CD14-positive monocyte (primary cell): ENCODE results near the gene SYDE1. TPM values are rescaled to one million over a fixed set of nuclear protein-coding genes. Genes with fewer than 3 reads are reported as not detected.

Experiments
- DNase-seq, 3 donors: peaks; one replicate each; pipeline ENCODE4 v3.0.0-alpha.2; 2011 to 2022
- H2AFZ ChIP-seq: 2 replicates; pipeline ENCODE4 v1.6.0; 2012; ENCODE audit warnings: mild to moderate bottlenecking, low read depth, low read length, inconsistent platforms; ENCODE audit not compliant: insufficient read depth, poor library complexity, severe bottlenecking
- H3K27ac ChIP-seq, 2 donors: 1 replicate in 1 of 2; 2 replicates in 1 of 2; pipeline ENCODE4 v1.5.1; 2012 to 2013; ENCODE audit warnings: low read length in 2 of 2, control low read depth in 1 of 2, inconsistent platforms in 1 of 2, low read depth in 1 of 2, mild to moderate bottlenecking in 1 of 2
- H3K27me3 ChIP-seq, 2 donors: one replicate each; pipeline versions ENCODE4 v1.6.0 to v1.6.1; 2011 to 2013; ENCODE audit warnings: low read length in 2 of 2; ENCODE audit not compliant: control insufficient read depth in 2 of 2, insufficient read depth in 2 of 2
- H3K36me3 ChIP-seq, 2 donors: replicated peaks in 1 of 2; 1 replicate in 1 of 2; 2 replicates in 1 of 2; pipeline versions ENCODE4 v1.5.1 to v1.6.1; 2012 to 2013; ENCODE audit warnings: low read length in 2 of 2, control low read depth in 1 of 2, inconsistent platforms in 1 of 2, mild to moderate bottlenecking in 1 of 2; ENCODE audit not compliant: insufficient read depth in 2 of 2, control insufficient read depth in 1 of 2
- H3K4me1 ChIP-seq, 2 donors: 1 replicate in 1 of 2; 2 replicates in 1 of 2; pipeline versions ENCODE4 v1.5.1 to v1.6.1; 2012 to 2013; ENCODE audit warnings: low read length in 2 of 2, control low read depth in 1 of 2, inconsistent platforms in 1 of 2, mild to moderate bottlenecking in 1 of 2, moderate library complexity in 1 of 2; ENCODE audit not compliant: insufficient read depth in 2 of 2, control insufficient read depth in 1 of 2
- H3K4me2 ChIP-seq: replicated peaks from 2 replicates; pipeline ENCODE3; 2012; ENCODE audit warnings: low read length, moderate library complexity, mild to moderate bottlenecking; ENCODE audit not compliant: poor library complexity, severe bottlenecking; ENCODE audit errors: extremely low read depth
- H3K4me3 ChIP-seq, 3 experiments: fragments of 200-600 bp in 1 of 3; sonication (generic) in 1 of 3; replicated peaks in 1 of 3; 1 replicate in 2 of 3; 2 replicates in 1 of 3; pipeline ENCODE4 v1.5.1; 2011 to 2013; ENCODE audit warnings: low read length in 3 of 3, mild to moderate bottlenecking in 3 of 3, control low read depth in 2 of 3, low read depth in 2 of 3, inconsistent platforms in 1 of 3, moderate library complexity in 1 of 3
- H3K79me2 ChIP-seq: 2 replicates; pipeline ENCODE4 v1.6.0; 2012; ENCODE audit warnings: mild to moderate bottlenecking, control low read depth, inconsistent platforms, low read length, moderate library complexity; ENCODE audit not compliant: insufficient read depth
- H3K9ac ChIP-seq: 2 replicates; pipeline ENCODE4 v1.6.0; 2017; ENCODE audit warnings: low read length, mild to moderate bottlenecking; ENCODE audit not compliant: insufficient read depth, poor library complexity, severe bottlenecking
- H3K9me3 ChIP-seq, 2 donors: replicated peaks in 1 of 2; 1 replicate in 1 of 2; 2 replicates in 1 of 2; pipeline versions ENCODE4 v1.5.1 to v1.6.1; 2012 to 2013; ENCODE audit warnings: low read length in 2 of 2, control low read depth in 1 of 2; ENCODE audit not compliant: control insufficient read depth in 1 of 2, insufficient read depth in 1 of 2
- H4K20me1 ChIP-seq: 2 replicates; pipeline ENCODE4 v1.6.0; 2012; ENCODE audit warnings: mild to moderate bottlenecking, low read length, control low read depth, moderate library complexity; ENCODE audit not compliant: insufficient read depth
- H3K27ac Mint-ChIP-seq, 7 donors: one replicate each; pipeline ENCODE4 v1.8.0; 2020; ENCODE audit warnings: mild to moderate bottlenecking in 7 of 7, mixed read lengths in 7 of 7, moderate library complexity in 6 of 7, inconsistent platforms in 2 of 7
- H3K27me3 Mint-ChIP-seq, 3 donors: one replicate each; pipeline ENCODE4 v1.8.0; 2021 to 2022; ENCODE audit warnings: low read depth in 3 of 3, mild to moderate bottlenecking in 3 of 3, mixed read lengths in 3 of 3, moderate library complexity in 3 of 3, inconsistent platforms in 1 of 3
- H3K36me3 Mint-ChIP-seq, 2 donors: one replicate each; pipeline ENCODE4 v1.8.0; 2020; ENCODE audit warnings: mixed read lengths in 2 of 2, inconsistent platforms in 1 of 2, mild to moderate bottlenecking in 1 of 2
- H3K4me1 Mint-ChIP-seq: one replicate; pipeline ENCODE4 v1.8.0; 2020; ENCODE audit warnings: mild to moderate bottlenecking, mixed read lengths
- H3K4me3 Mint-ChIP-seq, 2 donors: one replicate each; pipeline ENCODE4 v1.8.0; 2020; ENCODE audit warnings: mild to moderate bottlenecking in 2 of 2, mixed read lengths in 2 of 2, moderate library complexity in 1 of 2
- H3K9me3 Mint-ChIP-seq, 7 donors: one replicate each; pipeline ENCODE4 v1.8.0; 2020 to 2022; ENCODE audit warnings: mixed read lengths in 7 of 7, mild to moderate bottlenecking in 6 of 7, moderate library complexity in 6 of 7, inconsistent platforms in 2 of 7
- WGBS: methylation state at CpG from one replicate; pipeline ENCODE4 v1.1.5; 2013; ENCODE audit warnings: missing lambda C conversion rate; ENCODE audit not compliant: insufficient coverage; 5-methylcytosine and 5-hydroxymethylcytosine counted together
- intact Hi-C, 2 donors: fragments of 100-400 bp; cut with micrococcal nuclease; formaldehyde crosslinking; loops; one replicate each; pipeline versions ENCODE4 v1.15.0 to v1.15.1; 2023
- polyA plus RNA-seq, 3 donors: library from polyadenylated mRNA; depleted of rRNA in 1 of 3; unstranded in 2 of 3; stranded (reverse) in 1 of 3; fragments of 300-500 nt in 2 of 3; fragments of >200 nt in 1 of 3; fragmentation: Illumina TruSeq in 2 of 3; gene quantifications; 1 replicate in 2 of 3; 2 replicates in 1 of 3; pipeline ENCODE4 v1.2.3, GENCODE V29; 2012 to 2021
- TF ChIP-seq, protein P1 (sequence below): fragments of 200-600 bp; IDR thresholded peaks from one replicate; pipeline ENCODE4 v1.8.0; 2022; ENCODE audit warnings: antibody characterized with exemption, mild to moderate bottlenecking

Gene SYDE1
- polyA plus RNA-seq, 3 donors: not detected

DNA sequence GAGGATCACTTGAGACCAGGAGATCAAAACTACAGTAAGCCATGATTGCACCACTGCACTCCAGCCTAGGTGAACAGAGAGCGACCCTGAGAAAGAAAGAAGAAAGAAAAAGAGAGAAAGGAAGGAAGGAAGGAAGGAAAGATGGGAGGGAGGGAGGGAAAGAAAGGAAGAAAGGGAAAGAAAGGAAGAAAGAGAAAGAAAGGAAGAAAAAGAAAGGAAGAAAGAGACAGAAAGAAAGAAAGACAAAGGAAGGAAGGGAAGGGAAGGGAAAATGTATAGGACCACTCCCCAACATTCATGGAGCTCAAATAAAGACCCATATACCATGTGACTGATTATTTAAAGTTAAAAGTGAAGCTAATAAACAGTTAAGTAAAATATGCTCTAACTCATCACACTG lies 39.9 kb downstream of the SYDE1 start:
- H3K36me3 Mint-ChIP-seq: no peaks in the 10 kb centered on the region
- H3K9me3 Mint-ChIP-seq: no peaks in the 10 kb centered on the region

DNA sequence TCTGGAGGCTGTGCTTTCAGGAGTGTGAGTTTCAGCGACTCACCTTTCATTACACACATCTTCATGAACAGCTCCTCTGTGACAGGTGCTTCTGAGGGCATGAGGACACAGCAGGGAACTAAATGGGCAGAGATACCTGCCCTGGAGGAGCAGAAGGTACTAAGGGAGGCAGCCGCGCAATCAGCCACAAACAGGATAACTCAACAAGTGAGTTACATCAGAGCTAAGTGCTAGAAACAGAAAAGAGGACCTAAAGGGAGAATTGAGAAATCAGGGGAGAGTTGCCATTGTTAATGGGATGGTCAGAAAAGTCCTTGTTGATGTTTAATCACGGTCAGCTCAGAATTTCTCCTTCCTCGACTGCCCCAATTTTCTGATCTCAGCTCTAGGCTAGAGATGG lies 42.5 kb downstream of the SYDE1 start:
- Histone ChIP-seq H3K4me3 (no peak overlapping the region), H3K4me2 (no peak overlapping the region), H3K9me3 (peaks cover 0 to 4% of the 10 kb centered on the region in 2 donors), H3K36me3 (no peaks in the 10 kb centered on the region), H3K27ac (no peak overlapping the region), H3K27me3 (no peaks in the 10 kb centered on the region), H3K79me2 (no peaks in the 10 kb centered on the region), H3K4me1 (peaks cover 13 to 15% of the 10 kb centered on the region in 2 donors), H4K20me1 (no peaks in the 10 kb centered on the region), H3K9ac (no peak overlapping the region), H2AFZ (no peak overlapping the region)
- no CpG with 5 or more reads among the region's 5 CpGs for WGBS
- peaks cover 4 to 10% (median 9%) of the 10 kb centered on the region in 3 donors for H3K27me3 Mint-ChIP-seq
- H3K36me3 Mint-ChIP-seq: no peaks in the 10 kb centered on the region
- H3K4me1 Mint-ChIP-seq: peaks cover 19% of the 10 kb centered on the region
- intact Hi-C loops: no loop called here
- H3K9me3 Mint-ChIP-seq: peaks cover 0 to 8% (median 3%) of the 10 kb centered on the region in 7 donors
- TF ChIP-seq, protein P1, sequence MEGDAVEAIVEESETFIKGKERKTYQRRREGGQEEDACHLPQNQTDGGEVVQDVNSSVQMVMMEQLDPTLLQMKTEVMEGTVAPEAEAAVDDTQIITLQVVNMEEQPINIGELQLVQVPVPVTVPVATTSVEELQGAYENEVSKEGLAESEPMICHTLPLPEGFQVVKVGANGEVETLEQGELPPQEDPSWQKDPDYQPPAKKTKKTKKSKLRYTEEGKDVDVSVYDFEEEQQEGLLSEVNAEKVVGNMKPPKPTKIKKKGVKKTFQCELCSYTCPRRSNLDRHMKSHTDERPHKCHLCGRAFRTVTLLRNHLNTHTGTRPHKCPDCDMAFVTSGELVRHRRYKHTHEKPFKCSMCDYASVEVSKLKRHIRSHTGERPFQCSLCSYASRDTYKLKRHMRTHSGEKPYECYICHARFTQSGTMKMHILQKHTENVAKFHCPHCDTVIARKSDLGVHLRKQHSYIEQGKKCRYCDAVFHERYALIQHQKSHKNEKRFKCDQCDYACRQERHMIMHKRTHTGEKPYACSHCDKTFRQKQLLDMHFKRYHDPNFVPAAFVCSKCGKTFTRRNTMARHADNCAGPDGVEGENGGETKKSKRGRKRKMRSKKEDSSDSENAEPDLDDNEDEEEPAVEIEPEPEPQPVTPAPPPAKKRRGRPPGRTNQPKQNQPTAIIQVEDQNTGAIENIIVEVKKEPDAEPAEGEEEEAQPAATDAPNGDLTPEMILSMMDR: no peak
- peak overlapping the region in 1 of 2 donors; percentile 57 for H3K4me3 Mint-ChIP-seq
- peak overlapping the region in 3 of 7 donors; percentile 7 to 77 (median 10) for H3K27ac Mint-ChIP-seq
- DNase-seq: peak; percentile 20 to 56 (median 30)

More for the DNA sequence above, 39.9 kb downstream of the SYDE1 start:
- intact Hi-C loops: no loop called here
- Histone ChIP-seq H3K27me3 (no peaks in the 10 kb centered on the region), H3K4me3 (no peak overlapping the region), H4K20me1 (no peaks in the 10 kb centered on the region), H3K4me1 (peaks cover 13 to 15% of the 10 kb centered on the region in 2 donors), H3K27ac (no peak overlapping the region), H3K9me3 (no peaks in the 10 kb centered on the region), H3K79me2 (no peaks in the 10 kb centered on the region), H3K36me3 (no peaks in the 10 kb centered on the region), H3K9ac (no peak overlapping the region), H2AFZ (no peak overlapping the region), H3K4me2 (no peak overlapping the region)
- no peak overlapping the region for H3K4me3 Mint-ChIP-seq
- no CpG with 5 or more reads among the region's 1 CpG for WGBS
- TF ChIP-seq, protein P1: no peak
- H3K27me3 Mint-ChIP-seq: peaks cover 6 to 12% (median 11%) of the 10 kb centered on the region in 3 donors
- peaks cover 17% of the 10 kb centered on the region for H3K4me1 Mint-ChIP-seq
- DNase-seq: no peak
- no peak overlapping the region for H3K27ac Mint-ChIP-seq
